ENCODE results near the gene RRP8.

RRP8 gene

GRCh38 chr11:6599881-6600390, 3.5 kb downstream of the RRP8 start:
- no peak for DNase-seq (ENCODE audit: low read depth)

DNA sequence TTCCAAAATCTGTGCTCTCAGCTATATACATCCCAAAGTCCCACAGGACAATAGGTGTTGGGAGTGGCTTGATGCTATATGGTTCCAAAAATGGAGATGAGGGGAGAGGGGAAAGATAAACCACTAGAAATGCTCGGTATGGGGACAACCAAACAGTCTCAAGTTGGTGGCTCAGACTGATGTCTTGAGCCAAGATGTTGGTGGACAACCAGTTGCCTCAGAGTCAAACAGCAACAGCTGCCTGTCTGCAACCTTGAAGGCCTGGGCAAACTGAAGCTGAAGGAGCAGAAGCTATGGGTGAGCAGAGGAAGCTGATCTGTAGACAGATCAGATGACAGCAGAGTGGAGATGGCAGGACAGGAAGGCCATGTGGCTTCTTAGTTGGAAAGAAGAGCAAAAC, 4.0 kb downstream of the RRP8 start:
- DNase-seq (ENCODE audit: low read depth) = no peak

- no peak for DNase-seq (ENCODE audit: low read depth)
Observed at GRCh38 chr11:6598555-6598954, 4.9 kb downstream of the RRP8 start.

GRCh38 chr11:6596239-6596877, 7.1 kb downstream of the RRP8 start:
- DNase-seq (ENCODE audit: low read depth) = no peak

DNA sequence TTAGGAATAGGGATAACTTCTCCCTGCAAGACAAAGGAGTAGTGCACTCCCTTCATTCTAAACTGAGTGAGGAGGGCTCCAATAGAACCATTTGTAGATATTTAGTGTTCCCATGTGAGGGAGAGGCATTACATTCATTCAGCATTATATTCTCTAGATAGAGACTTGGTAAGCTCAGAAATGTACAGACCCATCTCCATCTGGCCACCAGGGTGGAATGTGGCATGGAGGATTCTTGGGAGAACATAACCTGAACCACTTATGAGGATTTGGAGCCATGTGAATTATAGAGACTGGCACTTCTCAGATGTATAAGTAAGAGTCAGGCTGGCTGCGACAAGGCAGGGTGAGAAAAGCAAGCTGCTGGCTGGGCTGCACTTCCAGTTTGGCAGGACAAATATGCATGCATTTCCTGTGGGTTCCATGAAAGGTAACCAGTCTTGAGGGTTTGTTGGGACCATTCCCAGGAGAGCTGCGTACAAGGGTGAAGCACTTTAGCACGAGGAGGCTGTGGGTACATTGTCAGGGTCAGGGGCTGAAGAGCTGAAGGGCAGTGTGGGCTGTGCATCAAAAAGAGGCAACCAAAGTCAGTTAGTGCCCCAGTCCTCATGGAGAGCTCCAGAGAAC, 9.2 kb downstream of the RRP8 start:
- no peak for DNase-seq (ENCODE audit: low read depth)

DNA sequence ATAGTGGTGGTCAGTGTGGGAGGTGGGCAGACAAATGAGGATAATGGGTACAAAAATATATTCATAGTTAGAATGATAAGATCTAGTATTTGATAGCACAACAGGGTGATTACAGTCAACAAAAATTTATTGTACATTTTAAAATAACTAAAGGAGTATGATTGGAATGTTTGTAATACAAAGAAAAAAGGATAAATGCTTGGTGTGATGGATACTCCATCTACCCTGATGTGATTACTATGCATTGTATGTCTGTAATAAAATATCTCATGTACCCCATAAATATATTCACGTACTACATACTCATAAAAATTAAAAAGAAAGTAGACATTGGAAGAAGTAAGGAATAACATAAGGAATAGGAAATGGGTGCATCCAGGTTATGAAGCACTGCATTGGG, 15.4 kb downstream of the RRP8 start:
- no peak for DNase-seq (ENCODE audit: low read depth)

- DNase-seq (ENCODE audit: low read depth) = no peak
Observed at GRCh38 chr11:6587360-6587953, 16.0 kb downstream of the RRP8 start.

GRCh38 chr11:6586434-6587359, 16.7 kb downstream of the RRP8 start:
- DNase-seq (ENCODE audit: low read depth) = no peak

GRCh38 chr11:6584528-6584927, 18.9 kb downstream of the RRP8 start:
- DNase-seq (ENCODE audit: low read depth) = no peak

DNA sequence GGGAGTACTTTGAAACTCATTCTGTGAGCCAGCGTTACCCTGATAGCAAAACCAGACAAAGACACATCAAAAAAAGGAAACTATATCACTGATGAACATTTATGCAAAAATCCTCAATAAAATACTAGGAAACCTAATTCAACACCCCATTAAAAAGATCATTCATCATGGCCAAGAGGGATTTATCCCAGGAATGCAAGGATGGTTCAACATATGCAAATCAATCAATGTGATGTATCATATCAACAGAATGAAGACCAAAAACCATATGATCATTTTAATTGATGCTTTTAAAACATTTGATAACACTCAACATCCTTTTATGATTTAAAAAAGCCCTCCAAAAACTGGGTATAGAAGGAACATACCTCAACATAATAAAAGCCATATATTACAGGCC, 19.8 kb downstream of the RRP8 start:
- DNase-seq (ENCODE audit: low read depth) = no peak

GRCh38 chr11:6579681-6580080, 23.7 kb downstream of the RRP8 start:
- no peak for DNase-seq (ENCODE audit: low read depth)

DNA sequence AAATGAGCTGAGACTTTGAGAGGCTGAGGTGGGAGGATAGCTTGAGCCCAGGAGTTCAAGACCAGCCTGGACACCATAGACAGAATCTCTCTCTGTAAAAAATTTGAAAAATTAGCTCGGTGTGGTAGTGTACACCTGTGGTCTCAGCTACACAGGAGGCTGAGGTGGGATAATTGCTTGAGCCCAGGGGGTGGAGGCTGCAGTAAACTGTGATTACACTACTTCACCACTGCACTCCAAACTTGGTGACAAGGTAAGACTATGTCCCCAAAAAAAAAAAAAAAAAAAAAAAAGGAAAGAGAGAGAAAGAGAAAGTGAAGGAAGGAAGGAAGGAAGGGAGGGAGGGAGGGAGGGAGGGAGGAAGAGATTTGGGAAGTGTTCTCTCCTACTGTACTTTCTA, 25.3 kb downstream of the RRP8 start:
- DNase-seq (ENCODE audit: low read depth) = no peak

GRCh38 chr11:6576471-6577373, 26.7 kb downstream of the RRP8 start:
- peak; percentile 79 for DNase-seq (ENCODE audit: low read depth)

- no peak for DNase-seq (ENCODE audit: low read depth)
Observed at GRCh38 chr11:6574816-6575715, 28.4 kb downstream of the RRP8 start.

GRCh38 chr11:6572215-6572614, 31.2 kb downstream of the RRP8 start:
- DNase-seq (ENCODE audit: low read depth) = peak; percentile 75

DNA sequence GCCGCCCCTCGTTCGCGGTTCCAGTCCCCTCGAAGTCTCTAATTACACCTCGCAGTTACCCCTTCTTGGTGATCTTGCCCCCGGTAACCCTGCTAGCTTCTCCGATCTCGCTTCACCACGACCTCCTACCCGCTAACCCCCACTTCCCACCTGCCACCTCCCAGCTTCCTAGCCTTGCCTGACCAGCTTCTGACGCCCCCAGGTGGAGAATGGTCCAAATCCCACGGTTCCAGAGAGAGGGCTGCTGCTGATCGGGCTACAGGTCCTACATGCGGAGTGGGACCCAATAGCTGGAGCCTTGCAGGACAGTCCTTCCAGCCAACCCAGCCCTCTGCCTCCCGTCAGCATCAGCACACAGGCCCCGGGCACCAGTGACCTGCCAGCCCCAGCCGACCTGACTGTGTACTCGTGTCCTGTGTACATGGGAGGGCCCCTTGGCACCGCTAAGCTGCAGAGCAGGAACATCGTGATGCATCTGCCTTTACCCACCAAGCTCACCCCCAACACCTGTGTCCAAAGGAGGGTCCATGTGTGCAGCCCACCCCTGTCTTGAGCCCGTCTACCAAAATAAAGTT, 31.9 kb downstream of the RRP8 start:
- no peak for DNase-seq (ENCODE audit: low read depth)

- DNase-seq (ENCODE audit: low read depth) = no peak
Observed at GRCh38 chr11:6570691-6571427, 32.6 kb downstream of the RRP8 start.

- no peak for DNase-seq (ENCODE audit: low read depth)
Observed at GRCh38 chr11:6569706-6570105, 33.7 kb downstream of the RRP8 start.

All from fibroblast of gingiva (primary cell).